HG02973 (cell line): ENCODE data around the gene RANBP3L.
A peak's percentile ranks its signal among the peaks of the same experiment; 100 is the strongest.
"Not testable (repeated sequence)": the region's sequence is repeated elsewhere in the genome, so short reads cannot be mapped to it uniquely, and the experiment has no call there.

Experiments
- ATAC-seq: cut with Tn5 transposase; IDR thresholded peaks from one replicate; pipeline ENCODE4 v1.9.1; 2021; ENCODE audit warnings: moderate library complexity; ENCODE audit not compliant: unreplicated experiment

RANBP3L gene, protein sequence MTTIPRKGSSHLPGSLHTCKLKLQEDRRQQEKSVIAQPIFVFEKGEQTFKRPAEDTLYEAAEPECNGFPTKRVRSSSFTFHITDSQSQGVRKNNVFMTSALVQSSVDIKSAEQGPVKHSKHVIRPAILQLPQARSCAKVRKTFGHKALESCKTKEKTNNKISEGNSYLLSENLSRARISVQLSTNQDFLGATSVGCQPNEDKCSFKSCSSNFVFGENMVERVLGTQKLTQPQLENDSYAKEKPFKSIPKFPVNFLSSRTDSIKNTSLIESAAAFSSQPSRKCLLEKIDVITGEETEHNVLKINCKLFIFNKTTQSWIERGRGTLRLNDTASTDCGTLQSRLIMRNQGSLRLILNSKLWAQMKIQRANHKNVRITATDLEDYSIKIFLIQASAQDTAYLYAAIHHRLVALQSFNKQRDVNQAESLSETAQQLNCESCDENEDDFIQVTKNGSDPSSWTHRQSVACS

DNA sequence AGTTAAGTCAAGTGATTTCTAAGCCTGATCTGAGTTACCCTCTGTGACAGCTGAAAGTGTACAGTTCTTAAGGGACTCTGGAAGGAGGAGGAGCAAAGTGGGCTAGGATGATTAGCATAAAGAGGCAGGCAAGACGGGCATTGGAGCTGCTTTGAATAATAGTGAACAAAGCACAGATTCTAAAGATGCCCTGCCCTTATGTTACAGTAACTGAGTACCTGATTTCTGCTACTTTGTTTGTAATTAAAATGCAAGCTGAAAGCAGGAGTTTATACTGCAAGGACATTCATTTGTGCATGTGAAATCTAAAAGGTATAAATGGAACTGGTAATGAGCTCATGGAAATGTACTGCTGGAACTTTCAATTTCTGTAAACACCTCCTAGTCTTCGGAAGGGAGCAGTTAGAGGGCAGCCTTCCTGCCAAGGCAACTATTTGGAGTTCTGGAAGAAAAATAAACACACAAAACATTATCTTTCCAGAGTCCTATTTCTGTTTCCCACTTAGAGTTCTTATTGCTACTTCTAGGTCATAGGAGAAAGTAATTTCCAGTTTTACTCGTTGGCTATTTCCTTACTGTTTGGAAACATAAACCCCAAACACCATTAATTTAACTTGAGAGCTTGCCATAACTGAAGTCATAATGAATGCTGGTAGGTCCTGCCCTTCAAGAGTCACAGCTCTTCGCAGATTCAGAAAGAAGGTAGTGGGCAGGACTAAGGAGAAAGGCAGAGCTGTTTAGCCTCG lies at the start of gene RANBP3L:
TSS of gene RANBP3L (minus strand) at position 45 of the 746 bp plus-strand sequence. CDS start 486 bp downstream, outside the sequence.
- ATAC-seq: no peak

DNA sequence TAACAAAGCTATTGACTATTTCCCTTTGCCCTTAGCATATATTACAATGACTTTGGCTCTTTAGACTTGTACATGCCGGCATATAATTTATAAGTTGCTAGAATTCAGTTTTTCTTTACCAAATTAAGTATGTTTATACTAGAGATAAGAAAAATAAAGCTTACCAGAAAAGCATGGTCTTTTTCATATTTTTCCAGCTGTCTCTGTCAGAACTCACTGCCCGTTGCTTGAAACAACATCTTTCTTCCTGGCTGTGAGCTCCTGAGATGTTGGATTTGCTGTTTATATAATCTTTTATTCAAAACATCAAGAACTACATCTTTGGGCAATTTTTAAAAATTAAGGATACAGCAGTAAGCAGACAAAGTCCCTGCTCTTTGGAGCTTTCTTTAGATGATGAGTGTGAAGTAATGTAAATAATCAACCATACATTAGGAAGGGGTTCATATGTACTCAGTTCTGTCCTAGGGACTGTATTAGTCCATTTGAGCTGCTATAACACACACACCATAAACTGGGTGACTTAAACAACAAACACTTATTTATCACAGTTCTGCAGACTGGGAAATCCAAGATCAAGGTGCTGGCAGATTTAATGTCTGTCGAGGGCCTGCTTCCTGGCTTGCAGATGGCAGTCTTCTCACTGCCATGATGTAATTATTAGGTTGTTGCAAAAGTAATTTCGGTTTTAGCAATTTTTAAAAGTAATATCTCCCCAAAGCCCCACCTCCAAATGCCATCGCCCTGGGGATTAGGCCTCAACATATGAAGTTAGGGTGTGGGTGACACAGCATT lies 45.4 kb upstream of the RANBP3L start:
- ATAC-seq: no peak

DNA sequence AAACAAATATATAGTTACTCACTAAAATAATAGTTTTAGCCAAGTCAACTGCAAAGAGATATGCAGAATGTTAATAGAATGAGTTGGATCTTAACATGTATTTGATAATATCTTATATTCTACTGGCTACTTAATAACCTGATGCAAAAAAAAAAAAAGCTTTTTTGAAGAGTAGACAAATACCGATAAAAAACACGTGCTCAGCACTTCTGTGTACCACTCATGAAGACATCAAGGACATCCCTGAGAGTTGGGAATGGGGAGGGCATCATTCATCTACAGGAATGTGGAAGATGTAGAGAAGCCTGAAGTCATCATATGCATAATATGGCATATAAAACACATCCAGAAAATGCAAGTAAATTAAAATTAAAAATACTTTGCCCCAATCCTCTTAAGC lies 43.2 kb upstream of the RANBP3L start:
- ATAC-seq: no peak

DNA sequence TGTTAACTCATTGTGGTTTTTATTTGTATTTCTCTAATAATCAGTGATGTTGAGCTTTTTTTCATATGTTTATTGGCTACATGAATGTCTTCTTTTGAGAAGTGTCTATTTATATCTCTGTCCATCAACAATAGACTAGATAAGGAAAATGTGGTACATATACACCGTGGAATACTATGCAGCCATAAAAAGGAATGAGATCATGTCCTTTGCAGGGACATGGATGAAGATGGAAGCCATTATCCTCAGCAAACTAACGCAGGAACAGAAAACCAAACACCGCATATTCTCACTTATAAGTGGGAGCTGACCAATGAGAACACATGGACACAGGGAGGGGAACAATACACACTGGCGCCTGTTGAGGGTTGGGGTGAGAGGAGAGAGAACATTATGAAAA lies 40.0 kb upstream of the RANBP3L start:
- not testable (repeated sequence) for ATAC-seq

DNA sequence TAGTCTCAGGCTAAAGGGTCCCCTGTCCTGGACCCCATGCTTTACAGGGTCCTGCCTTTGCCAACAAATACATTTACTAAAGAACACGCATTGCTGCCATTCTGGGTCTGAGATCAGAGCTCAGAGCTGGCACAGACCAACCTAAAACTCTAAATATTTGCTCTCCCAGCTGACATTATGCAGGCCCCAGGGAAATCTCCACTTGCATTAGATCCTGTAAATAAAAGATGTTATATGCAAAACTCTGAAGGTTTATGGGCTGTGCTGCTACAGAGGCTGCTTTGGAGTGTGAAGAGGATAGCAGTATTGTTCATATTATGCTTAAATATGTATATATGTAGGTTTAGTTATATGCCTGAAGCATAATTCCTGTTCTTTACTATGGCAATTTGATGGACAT lies 35.9 kb upstream of the RANBP3L start:
- no peak for ATAC-seq

DNA sequence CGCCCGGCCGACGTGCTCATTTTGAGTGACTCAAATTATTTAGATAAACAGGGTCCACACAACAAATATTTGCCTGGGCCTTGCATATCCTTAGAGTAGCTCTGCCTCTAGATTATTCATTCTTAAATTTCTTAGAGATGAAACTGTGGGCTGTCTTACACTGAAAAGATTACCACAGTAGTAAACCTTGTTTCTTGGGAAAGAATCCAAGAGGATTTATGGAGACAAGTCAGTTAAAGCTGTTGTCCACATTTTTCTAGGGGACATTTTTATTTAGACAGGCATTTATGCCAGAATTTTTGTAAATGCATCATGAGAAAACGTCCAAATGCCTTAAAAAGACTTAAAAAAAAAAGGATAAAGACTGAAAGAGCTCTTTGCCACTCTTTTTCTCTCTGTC lies 32.6 kb upstream of the RANBP3L start:
- ATAC-seq: no peak

DNA sequence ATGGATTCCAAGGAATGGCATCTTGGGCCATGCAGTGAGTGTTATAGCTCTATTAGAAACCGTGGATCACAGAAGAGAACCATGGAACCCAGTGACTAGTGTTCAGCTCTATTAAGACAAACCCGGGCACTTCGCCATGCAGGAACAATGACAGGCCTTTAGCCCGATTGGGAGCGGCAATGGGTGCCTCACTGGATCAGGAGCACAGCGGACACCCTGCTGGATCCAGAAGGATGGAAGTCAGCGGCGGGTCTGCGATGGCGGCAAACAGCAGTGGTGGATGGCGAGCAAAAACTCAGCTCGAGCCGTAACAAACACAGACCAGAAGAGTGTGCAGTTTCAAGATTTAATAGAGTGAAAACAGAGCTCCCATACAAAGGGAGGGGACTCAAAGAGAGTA lies 31.0 kb upstream of the RANBP3L start:
- not testable (repeated sequence) for ATAC-seq

DNA sequence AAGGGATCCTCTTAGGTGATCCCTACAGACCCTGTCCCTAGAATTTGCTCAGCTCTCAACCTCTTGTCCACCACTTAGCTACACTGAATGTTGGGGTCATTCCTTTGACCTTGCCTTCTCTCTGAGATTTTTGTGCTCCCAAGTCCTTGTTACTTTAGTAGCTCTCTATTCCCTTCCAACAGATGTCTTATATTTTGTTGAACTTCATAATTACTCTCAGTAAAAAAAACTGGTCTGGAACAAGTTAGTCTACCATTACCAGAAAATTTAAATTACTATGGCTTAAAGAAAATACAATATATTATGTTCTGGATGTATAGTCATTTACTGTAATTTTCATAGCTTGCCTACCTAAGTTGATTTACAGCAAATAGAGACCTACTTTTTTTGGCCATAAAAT lies 23.5 kb upstream of the RANBP3L start:
- ATAC-seq: no peak

DNA sequence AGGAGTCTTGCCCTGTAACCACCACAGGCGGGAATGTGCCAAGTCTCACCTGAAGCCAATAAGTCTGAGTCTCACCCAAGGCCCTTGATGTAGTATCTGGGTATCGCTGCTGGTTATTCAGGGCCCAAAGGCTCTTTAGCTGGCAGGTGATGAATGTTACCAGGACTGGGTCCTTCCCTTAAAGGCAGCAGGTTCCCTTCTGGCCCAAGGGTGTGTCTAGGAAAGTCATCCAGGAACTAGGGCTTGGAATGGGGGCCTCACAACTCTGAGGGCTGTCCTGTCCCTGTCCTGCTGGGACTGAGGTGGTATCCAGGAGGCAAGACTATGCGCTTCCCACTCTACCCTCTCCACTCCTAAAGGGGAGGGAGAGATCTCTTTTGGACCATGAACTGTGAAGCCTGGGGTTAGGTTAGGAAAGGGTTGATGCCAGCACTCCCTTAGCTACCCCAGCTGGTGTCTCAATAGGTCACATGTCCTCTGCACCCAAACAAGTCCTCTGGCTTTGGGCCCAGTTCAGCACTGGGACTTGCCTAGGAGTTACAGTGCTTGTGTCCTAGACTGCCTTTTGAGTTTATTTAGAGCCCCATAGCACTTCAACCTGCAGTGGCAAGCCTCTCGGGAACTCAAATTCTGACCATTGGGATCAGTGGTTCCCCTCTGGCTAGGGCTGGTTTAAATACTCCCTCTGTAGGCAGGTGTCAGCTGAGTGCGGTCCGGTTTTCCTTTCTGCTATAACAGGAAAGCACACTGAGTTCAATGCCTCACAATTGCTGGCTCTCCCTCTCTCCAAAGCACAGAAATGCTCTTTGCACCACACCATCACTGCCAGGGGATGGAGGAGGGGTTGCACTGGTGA lies 22.5 kb upstream of the RANBP3L start:
- ATAC-seq: no peak

DNA sequence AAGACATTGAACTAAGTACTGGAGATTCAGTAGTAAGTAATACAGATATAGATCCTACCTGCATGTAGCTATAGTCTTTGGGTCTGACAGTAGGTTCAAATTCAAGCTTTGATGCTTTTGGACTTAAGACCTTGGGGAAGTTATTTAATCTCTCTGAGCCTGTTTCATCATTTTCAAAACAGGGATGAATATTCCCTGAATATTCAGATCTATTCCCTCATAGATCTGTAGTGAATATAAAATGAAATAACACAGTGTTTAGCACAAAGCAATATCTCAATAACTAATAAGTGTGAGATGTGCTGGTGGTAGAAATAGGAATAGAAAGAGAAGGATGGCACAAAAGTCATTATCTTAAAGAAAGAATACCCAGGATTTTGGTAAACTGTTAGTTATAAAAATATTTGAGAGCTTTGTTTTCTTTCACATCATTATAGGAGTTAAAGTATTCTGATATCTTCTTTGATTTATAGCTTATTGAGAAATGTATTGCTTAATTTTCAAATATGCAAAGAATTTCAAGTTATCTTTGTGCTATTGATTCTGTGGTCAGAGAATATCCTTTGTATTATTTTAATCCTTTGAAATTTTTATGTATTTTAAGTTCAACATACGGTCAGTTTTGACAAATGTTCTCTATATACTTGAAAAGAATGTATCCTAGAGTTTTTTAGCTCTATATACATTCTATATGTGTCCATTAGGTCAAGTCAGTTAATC lies 11.4 kb upstream of the RANBP3L start:
- no peak for ATAC-seq

DNA sequence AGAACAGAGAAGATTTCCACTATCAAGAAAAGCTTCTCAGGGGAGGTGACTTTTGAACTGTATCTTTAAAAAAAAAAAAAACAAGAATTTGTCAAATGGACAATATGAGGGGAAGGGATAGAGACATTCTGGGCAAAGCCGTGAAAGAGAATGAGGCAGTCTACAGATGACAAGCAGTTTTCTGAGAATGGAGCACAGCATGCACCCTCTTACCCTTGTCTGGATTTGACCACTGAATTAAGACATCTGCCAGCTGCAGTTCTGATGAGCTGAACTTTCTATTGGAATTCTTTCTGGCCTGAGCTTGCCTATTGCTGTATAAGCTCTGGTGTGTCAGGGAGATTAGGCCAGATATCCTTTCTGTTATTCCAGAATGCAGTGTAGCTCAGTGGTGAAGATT lies 10.3 kb upstream of the RANBP3L start:
- ATAC-seq: no peak

DNA sequence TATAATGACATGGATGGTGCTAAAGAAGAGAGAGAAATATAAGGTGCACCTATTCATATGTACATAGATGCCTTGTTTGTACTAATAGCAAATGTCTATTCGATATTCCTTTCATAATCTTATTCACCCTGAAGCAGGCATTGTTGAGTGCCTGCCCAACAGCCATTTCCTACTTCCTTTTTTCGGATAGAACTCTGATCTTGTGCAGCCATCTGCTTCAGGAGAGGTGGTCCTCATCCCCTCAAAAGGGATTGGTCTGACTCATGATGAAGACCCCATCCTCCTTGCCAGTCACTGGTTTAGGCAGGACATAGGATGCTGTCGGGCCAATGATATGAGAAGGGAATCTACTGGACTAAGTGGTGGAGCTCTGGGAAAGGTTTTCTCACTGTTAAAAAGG lies 8.4 kb upstream of the RANBP3L start:
- ATAC-seq: no peak

DNA sequence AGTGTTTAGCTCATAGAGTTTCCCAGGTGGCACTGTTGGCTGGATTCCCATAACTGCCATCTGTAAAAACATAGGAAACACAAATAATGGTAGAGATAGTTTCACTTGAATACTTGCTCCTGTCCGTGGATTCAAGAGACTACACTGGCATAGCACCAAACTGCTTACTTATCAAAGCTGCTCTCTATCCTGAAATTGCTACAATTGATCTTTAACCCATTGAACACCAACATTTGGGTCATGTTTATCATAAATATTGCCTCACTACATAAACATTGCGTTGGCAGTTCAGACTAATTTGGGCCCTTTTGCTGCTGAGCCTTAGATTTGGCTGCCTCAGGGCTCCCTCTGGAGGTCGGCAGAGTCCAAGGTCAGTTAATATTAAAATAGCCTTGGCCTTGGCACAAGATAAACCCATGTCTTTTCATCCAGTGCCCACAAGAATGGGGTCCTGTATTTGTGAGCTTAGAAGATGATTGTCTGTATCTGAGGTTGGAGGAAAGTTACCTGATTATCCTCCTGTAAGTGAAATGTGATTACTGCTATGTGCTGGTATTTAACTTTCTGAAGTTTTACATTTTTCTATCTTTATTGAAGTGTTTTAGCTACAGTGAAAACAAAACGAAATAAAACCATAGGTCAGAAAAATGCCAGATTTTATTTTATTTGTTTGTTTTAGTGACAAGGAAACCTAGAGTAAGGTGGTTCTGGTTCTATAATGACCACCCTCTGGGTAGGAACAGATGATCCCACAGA lies 4.0 kb upstream of the RANBP3L start:
- peak; percentile 67 for ATAC-seq

DNA sequence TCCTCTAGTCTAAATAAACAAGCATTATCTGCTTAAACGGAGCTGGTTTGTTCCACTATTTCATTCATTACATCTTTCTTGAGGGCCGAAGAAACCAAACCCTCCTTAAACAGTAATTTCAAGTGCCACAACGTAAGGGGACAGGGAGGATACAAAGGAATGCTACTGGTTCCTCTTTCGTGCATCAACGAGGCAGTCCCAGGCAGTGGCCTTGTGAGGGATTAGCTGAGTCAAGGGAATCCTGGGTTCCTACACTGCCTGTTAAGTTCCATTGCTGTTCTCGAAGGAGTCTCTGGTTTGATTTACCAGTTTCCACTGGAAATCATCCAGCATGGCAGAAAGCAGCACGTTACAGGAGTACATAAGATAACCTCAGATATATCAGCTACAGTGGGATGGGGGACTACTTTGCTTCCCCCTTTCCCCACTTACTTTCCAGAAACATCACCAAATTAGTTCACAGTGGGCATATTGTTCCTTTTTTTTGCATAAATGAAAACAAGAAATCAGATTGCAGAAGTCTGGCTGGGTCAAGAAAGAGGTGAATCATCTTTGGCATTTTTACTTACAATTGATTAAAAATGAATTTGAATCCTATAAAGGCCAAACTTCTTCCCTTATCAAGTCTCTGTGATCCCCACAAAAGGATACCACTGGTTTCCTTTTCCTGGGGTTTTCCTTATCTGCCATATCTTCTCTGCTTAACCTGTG lies 2.5 kb upstream of the RANBP3L start:
- no peak for ATAC-seq

DNA sequence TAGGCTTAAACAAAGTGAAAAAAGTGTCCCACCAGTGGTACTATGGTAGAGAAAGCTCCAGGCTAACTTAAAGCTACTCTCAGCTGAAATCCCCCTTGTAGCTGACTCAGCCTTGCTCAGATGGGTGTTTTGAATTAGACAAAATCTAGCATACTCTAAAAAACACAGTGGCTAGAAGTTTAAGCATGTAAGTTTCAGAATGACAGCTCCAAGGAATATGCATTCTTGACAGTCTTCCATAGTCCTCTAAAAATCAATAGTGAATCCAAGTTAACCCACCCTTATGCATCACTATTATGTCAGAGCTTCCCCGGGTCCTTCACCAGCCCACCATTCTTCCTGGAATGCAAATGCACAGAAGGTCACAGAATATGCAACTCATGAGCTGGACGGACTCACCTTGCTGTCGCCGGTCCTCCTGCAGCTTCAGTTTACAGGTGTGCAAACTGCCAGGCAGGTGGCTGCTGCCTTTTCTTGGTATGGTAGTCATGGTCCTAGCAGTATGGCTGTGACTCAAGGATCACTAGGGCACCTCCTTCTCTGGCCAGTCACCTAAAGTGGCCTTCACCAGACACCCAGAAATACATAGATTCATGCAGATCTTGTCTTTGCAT lies 668 bp downstream of the RANBP3L start:
- ATAC-seq: no peak

DNA sequence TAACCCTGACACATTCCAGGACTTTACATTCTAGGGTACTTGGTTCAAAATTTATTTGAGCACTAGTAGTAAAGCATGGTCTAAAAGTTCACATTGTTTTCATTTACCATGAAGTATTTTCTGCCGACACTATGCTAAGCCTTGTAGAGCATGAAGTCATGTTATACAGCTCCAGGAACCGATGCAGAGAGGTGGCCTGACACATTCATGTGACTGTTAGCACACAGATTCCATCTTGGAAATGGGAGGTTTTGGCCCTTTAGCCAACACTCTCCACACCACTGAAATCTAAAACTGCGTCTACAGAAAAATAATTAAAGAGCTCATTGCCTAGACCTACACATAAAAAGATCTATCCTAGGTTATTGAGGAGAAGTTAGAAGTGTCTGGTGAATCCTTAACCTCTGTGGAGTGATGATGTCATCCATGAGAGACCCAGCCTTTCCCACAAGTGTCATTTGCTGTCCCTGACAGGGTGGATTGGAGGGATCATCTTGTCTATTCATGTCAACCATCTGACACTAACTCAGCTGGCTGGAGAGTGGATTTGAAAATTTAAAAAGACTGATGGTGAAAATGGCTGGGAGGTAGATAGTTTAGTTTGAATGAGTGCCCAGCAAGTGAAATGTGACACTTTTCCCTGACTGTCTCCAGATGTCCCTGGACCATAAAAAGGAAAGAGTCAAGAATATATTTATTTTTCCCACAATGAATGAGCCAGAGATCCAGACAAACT lies 1.3 kb downstream of the RANBP3L start:
- no peak for ATAC-seq

DNA sequence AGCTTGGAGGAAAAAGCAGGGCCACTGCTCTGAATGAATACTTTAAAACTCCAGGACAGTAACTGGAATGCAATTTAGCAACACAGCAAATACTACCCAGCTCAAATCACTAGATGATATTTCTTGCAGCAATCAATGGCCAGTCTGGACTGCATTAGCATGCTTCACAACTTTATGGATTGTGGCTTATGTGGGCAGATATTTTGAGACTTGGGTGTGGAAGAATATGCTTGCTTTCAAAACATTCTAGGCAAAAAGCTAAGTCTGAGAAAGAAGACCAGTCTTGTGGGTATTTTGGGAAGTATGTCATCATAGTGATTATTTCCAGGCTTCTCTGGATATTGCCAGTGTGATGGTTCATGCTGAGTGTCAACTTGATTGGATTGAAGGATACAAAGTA lies 3.1 kb downstream of the RANBP3L start:
- no peak for ATAC-seq
